Upper lobe of left lung (tissue), 6 donors: ENCODE results near the gene SPATA18. TPM values are rescaled to one million over a fixed set of nuclear protein-coding genes. Genes with fewer than 3 reads are reported as not detected.
"Not testable (repeated sequence)": the region's sequence is repeated elsewhere in the genome, so short reads cannot be mapped to it uniquely, and the experiment has no call there.

Experiments
- ATAC-seq, 2 donors: fragments of 200-7000 bp; cut with Tn5 transposase; one replicate each; pipeline ENCODE4 v1.9.1; 2022; ENCODE audit warnings: mild to moderate bottlenecking in 2 of 2, moderate library complexity in 2 of 2; ENCODE audit not compliant: low FRiP score in 2 of 2
- DNase-seq, 2 donors: peaks; one replicate each; pipeline ENCODE4 v3.0.0-alpha.2; 2019 to 2020
- H3K27ac ChIP-seq, 4 donors: fragments of 200-600 bp; sonication (generic); one replicate each; pipeline ENCODE4 v1.5.1; 2016 to 2019
- H3K27me3 ChIP-seq, 4 donors: fragments of 200-600 bp; sonication (generic); one replicate each; pipeline ENCODE4 v1.5.1; 2017 to 2019
- H3K36me3 ChIP-seq, 4 donors: fragments of 200-600 bp; sonication (generic); one replicate each; pipeline ENCODE4 v1.5.1; 2016 to 2019
- H3K4me1 ChIP-seq, 4 donors: fragments of 200-600 bp; sonication (generic); one replicate each; pipeline ENCODE4 v1.5.1; 2018 to 2019
- H3K4me3 ChIP-seq, 4 donors: fragments of 200-600 bp; sonication (generic); one replicate each; pipeline ENCODE4 v1.5.1; 2017 to 2019; ENCODE audit warnings: mild to moderate bottlenecking in 2 of 4, moderate library complexity in 1 of 4
- H3K9me3 ChIP-seq, 4 donors: fragments of 200-600 bp; sonication (generic); one replicate each; pipeline ENCODE4 v1.5.1; 2018 to 2019
- EP300 ChIP-seq, 4 donors: sonication (generic); formaldehyde crosslinking; IDR thresholded peaks; one replicate each; pipeline ENCODE4 v1.5.1; 2017; ENCODE audit warnings: antibody characterized with exemption in 4 of 4, control low read depth in 2 of 4
- POLR2A ChIP-seq, 4 donors: fragments of 450-650 bp; IDR thresholded peaks; one replicate each; pipeline ENCODE4 v1.5.1; 2016 to 2017; ENCODE audit warnings: antibody characterized with exemption in 4 of 4, mild to moderate bottlenecking in 2 of 4
- POLR2AphosphoS5 ChIP-seq, 2 donors: sonication (generic); formaldehyde crosslinking; IDR thresholded peaks; one replicate each; pipeline ENCODE4 v1.5.1; 2017; ENCODE audit warnings: antibody characterized with exemption in 2 of 2
- WGBS, 2 donors: methylation state at CpG; one replicate each; pipeline ENCODE4 v1.1.5; 2017 to 2018; 5-methylcytosine and 5-hydroxymethylcytosine counted together
- total RNA-seq, 6 donors: library from RNA; depleted of rRNA in 4 of 6; stranded (reverse); fragments of >200 nt in 4 of 6; gene quantifications; one replicate each; pipeline versions ENCODE4 v1.1.0 to v1.2.1, GENCODE V29; 2016 to 2021
- TF ChIP-seq, protein P1 (sequence below), 6 experiments: fragments of 450-650 bp in 4 of 6; fragments of 200-600 bp in 2 of 6; sonication (generic) in 2 of 6; IDR thresholded peaks; one replicate each; pipeline ENCODE4 v1.5.1; 2016 to 2019; ENCODE audit warnings: antibody characterized with exemption in 6 of 6
- donor health status: DM: no; HTN: no; CAD: no; lungs with moderate emphysema.
- donor health status: DM: no; HTN: yes; CAD: no; lungs with severe emphysema.

SPATA18 gene
- total RNA-seq, 6 donors from 2014 or later, result 8.1 to 55.2 (median 15.1) TPM

- H3K27ac ChIP-seq, result no peak overlapping the region
- no peak for DNase-seq
- WGBS, 2 donors, result 80 to 95% methylated on average over 1 of the region's 1 CpG
- no peak overlapping the region for H3K4me3 ChIP-seq
- TF ChIP-seq, protein P1, sequence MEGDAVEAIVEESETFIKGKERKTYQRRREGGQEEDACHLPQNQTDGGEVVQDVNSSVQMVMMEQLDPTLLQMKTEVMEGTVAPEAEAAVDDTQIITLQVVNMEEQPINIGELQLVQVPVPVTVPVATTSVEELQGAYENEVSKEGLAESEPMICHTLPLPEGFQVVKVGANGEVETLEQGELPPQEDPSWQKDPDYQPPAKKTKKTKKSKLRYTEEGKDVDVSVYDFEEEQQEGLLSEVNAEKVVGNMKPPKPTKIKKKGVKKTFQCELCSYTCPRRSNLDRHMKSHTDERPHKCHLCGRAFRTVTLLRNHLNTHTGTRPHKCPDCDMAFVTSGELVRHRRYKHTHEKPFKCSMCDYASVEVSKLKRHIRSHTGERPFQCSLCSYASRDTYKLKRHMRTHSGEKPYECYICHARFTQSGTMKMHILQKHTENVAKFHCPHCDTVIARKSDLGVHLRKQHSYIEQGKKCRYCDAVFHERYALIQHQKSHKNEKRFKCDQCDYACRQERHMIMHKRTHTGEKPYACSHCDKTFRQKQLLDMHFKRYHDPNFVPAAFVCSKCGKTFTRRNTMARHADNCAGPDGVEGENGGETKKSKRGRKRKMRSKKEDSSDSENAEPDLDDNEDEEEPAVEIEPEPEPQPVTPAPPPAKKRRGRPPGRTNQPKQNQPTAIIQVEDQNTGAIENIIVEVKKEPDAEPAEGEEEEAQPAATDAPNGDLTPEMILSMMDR (IDR thresholded peaks at IDR 0.05), result no peak
- no peak for TF ChIP-seq POLR2AphosphoS5 (IDR thresholded peaks at IDR 0.05)
- TF ChIP-seq EP300 (IDR thresholded peaks at IDR 0.05), result no peak
- no peak for TF ChIP-seq POLR2A (IDR thresholded peaks at IDR 0.05)
- H3K36me3 ChIP-seq, result no peaks in the 10 kb centered on the region
- H3K9me3 ChIP-seq, result no peaks in the 10 kb centered on the region
- no peaks in the 10 kb centered on the region for H3K4me1 ChIP-seq
- ATAC-seq, result no peak
- H3K27me3 ChIP-seq, result no peaks in the 10 kb centered on the region
Observed at GRCh38 chr4:52112411-52112810, 61.3 kb downstream of the SPATA18 start.

DNA sequence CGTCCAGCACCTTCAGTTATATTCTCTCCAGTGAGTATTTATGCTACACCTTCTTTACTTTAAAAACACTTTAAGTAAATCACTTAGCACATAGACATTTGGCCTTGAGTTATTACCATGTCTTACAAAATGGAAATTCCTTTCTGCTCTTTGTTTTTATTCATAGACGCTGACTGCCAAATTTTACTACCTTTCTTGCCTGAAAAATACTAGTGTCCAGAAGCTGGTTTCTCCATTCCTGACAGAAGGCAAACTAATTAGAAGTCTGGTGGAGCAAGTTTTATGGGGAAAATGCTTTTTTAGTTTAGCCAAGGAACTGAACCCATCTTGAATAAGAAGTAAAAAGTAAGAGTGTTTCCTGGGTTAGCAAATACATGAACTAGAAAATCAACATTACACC, 65.5 kb downstream of the SPATA18 start:
- 80 to 83% methylated on average over 2 of the region's 2 CpGs for WGBS, 2 donors
- no peaks in the 10 kb centered on the region for H3K27me3 ChIP-seq
- H3K36me3 ChIP-seq, result no peaks in the 10 kb centered on the region
- no peak overlapping the region for H3K27ac ChIP-seq
- TF ChIP-seq EP300 (IDR thresholded peaks at IDR 0.05), result no peak
- TF ChIP-seq POLR2AphosphoS5 (IDR thresholded peaks at IDR 0.05), result no peak
- no peak for TF ChIP-seq POLR2A (IDR thresholded peaks at IDR 0.05)
- TF ChIP-seq, protein P1 (IDR thresholded peaks at IDR 0.05), result no peak
- no peaks in the 10 kb centered on the region for H3K4me1 ChIP-seq
- ATAC-seq (no peak), DNase-seq (no peak)
- H3K4me3 ChIP-seq, result no peak overlapping the region
- H3K9me3 ChIP-seq, result no peaks in the 10 kb centered on the region

GRCh38 chr4:52126226-52126625, 75.1 kb downstream of the SPATA18 start:
- Histone ChIP-seq H3K27me3 (no peaks in the 10 kb centered on the region), H3K4me1 (no peaks in the 10 kb centered on the region), H3K9me3 (no peaks in the 10 kb centered on the region), H3K27ac (no peak overlapping the region), H3K4me3 (no peak overlapping the region), H3K36me3 (no peaks in the 10 kb centered on the region)
- 80 to 82% methylated on average over 3 of the region's 3 CpGs for WGBS, 2 donors
- DNase-seq (no peak), ATAC-seq (no peak)
- TF ChIP-seq POLR2AphosphoS5 (IDR thresholded peaks at IDR 0.05) (no peak), EP300 (IDR thresholded peaks at IDR 0.05) (no peak), POLR2A (IDR thresholded peaks at IDR 0.05) (no peak)
- TF ChIP-seq, protein P1 (IDR thresholded peaks at IDR 0.05), result no peak

DNA sequence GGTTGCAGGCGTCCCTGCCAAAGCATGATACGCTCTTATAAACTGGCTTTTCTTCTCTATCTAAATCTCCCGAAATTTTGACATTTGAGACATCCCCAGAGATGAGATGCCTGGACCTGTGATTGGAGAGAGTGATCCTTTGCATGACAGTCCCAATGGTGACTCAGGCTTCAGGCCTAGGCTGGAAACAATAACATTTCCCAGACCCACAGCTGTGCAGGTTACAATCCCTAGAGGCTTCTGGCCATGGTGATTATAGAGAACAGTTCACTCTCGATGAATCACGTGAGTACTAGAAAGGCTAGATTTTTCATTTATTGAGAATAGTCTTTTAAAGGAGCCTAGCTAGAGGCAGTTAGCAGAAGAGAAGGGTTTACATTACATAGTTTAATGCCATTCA, 75.9 kb downstream of the SPATA18 start:
- 79 to 84% methylated on average over 5 of the region's 5 CpGs for whole genome bisulfite sequencing, 2 donors
- Histone ChIP-seq H3K4me1 (no peaks in the 10 kb centered on the region), H3K9me3 (no peaks in the 10 kb centered on the region), H3K4me3 (no peak overlapping the region), H3K27ac (no peak overlapping the region), H3K36me3 (no peaks in the 10 kb centered on the region), H3K27me3 (no peaks in the 10 kb centered on the region)
- no peak for DNase-seq
- no peak for TF ChIP-seq POLR2A (IDR thresholded peaks at IDR 0.05)
- no peak for ATAC-seq

- DNase-seq, result no peak
- Histone ChIP-seq H3K4me1 (no peaks in the 10 kb centered on the region), H3K36me3 (no peaks in the 10 kb centered on the region), H3K27ac (no peak overlapping the region), H3K27me3 (no peaks in the 10 kb centered on the region), H3K4me3 (no peak overlapping the region), H3K9me3 (no peaks in the 10 kb centered on the region)
- no peak for ATAC-seq
- TF ChIP-seq EP300 (IDR thresholded peaks at IDR 0.05) (no peak), POLR2A (IDR thresholded peaks at IDR 0.05) (no peak), POLR2AphosphoS5 (IDR thresholded peaks at IDR 0.05) (no peak)
- TF ChIP-seq, protein P1 (IDR thresholded peaks at IDR 0.05), result no peak
- WGBS, 2 donors, result 74 to 81% methylated on average over 3 of the region's 3 CpGs
Observed at GRCh38 chr4:52135171-52135570, 84.1 kb downstream of the SPATA18 start.

- DNase-seq, H3K27me3 ChIP-seq, H3K27ac ChIP-seq, ATAC-seq, H3K36me3 ChIP-seq, H3K9me3 ChIP-seq, H3K4me1 ChIP-seq, H3K4me3 ChIP-seq: not testable (repeated sequence)
- 26 to 57% methylated on average over 1 of the region's 1 CpG for WGBS, 2 donors
Observed at GRCh38 chr4:52137152-52137551, 86.0 kb downstream of the SPATA18 start.
